ENCODE measurements around the gene GPS1.

The GPS1 gene
- total RNA-seq = 48.1 to 57.8 (median 53.4) reads per million in 4 donors

DNA sequence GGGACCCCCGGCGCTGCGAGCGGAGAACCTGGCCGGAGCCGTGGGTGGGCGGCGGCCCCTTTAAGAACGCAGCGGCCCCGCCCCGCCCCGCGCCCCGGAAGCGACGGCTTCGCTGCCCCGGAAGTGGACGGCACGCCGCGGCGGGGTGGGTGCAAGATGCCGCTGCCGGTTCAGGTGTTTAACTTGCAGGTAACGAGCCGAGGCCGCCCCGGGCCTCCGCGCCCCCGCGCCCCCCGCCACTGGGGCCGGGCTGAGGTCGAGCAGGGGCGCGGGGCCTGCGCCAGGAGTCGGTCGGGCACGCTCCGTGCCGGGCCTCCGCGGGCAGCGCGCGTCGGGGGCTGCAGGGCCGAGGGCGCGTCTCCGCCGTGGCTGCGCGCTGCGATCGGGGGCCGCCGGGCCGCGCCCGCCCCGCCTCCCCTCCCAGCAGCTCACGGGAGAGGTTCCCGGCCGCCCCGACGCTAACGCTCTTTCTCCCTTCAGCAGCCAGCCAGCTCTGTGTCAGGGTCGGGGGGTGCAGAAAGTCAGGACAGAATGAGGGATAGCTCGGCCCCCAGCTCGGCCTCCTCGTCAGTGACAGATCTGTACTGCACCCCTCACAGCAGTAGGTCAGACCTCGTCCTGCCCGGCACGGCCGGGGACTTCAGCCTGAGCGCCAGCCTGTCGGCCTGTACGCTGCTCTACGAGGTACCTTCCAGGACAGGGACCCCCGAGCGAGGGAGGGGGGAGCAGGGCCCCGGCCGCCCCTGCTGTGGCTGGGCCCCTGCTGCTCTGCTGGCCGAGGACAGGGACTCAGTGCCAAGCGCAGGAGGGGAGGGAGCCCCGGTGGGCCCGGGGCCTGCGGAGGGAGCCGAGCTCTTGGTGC is at the start of gene GPS1, which contains the start of gene RFNG:
TSS of gene GPS1 (plus strand) at position 123 of the 862 bp plus-strand sequence. CDS start at position 157, 34 bp downstream.
TSS of gene RFNG (minus strand) at position 36 of the 862 bp plus-strand sequence. CDS start 45 bp downstream, outside the sequence.
- DNase-seq = peak; percentile 62 to 82 (median 74)

- no peak for DNase-seq
These were observed 48.0 kb upstream of the GPS1 start for GRCh38 chr17:82003411-82004381.

GRCh38 chr17:82004517-82005455 is 46.9 kb upstream of the GPS1 start:
- DNase-seq = no peak

DNA sequence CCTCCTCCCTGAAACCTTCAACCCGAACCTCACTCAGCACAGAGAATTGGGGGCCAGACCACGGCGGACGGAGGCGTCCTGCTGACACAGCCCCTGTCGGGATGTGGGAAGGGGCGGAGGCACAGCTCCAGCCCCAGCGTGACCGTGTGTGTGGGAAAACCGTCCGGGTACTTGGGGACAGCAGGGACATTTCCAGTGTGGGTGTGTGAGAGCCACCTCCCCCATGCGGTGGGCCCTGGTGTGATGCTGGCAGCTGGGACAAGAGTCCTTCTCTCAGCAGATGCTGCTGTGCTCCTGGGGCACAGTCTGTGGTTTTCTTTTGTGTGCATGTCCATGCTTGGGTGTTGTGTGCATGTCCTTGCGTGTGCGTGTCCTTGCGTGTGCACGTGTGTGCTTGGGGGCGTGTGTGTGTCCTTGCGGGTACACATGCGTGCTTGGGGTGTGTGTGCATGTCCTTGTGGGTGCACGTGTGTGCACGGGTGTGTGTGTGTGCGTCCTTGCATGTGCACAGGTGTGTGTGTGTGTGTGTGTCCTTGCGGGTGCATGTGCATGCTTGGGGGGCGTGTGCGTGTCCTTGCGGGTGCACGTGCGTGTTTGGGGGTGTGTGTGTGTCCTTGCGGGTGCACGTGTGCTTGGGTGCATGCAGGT is 45.9 kb upstream of the GPS1 start:
- DNase-seq = no peak

DNA sequence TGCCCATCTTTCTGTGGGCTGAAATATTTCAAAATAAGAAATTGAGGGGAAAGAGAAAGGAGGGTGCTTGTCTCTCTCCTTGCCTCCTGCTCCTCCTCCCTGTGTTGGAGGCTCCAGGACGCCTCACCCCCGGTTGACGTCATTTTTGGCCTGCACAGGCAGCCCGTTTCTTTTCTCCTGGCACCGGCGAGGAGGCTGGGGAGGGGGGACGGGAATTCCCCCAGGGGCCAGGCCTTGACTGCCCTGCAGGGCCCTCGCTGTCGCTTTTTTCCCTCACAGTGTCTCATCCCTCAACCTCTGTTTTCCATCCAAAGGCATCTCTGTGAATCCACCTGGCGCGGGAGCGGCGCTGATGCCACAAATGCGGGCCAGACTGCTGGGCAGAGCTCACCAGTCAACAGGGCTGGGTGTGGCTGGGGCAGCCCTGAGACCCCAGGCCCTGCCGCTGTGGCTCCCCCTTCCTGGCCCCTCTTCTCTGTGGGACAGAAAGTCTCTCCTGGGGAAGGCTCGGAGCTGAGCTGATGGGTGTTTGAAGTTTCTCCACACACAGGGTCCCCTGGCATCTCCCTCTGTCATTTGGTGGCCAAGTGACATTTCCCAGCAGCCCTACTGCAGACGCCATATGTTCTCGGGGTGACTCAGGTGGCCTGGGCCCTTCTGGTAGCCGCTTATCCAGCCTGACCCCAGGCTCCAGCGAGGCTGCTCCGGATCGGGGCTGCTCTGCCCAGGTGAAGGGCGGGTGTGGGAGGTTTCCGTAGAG is 45.0 kb upstream of the GPS1 start:
- no peak for DNase-seq

- DNase-seq = no peak
These were observed 44.5 kb upstream of the GPS1 start for GRCh38 chr17:82007228-82007494.

DNA sequence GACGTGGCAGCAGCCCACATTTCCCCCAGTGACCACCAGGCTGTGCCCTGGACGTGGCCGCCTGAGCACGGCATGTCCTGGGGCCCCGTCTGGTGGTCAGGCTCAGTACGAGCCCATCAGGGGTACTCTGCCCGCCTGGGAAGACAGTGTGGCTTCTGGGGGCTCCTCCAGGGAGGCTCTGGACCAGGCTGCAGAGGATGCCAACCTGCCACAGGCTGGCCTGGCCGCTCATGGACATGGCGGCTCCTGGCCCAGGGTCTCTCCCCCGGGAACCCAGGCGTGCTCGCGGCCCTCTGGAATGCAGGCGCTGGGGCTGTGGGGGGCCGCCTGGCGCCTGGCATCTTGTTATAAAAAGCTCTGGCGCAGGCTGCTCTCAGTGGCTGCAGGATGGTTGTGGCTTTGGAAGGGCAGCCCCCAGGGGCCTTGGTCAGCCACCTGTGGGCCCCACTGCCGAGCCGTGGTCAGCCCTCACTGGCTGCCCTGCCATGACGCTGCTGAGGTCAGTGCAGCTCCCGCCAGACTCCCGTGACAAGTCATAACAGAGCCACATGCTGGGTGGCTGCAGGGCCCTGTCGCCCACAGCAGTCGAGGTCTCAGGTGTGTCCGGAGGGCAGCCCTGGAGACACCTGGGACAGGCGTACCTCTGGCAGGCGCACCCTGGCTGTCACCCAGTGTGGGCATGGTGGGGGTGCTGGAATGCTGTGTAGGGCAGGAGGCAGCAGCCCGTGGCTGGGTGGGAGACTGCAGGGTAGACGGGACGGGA is 44.0 kb upstream of the GPS1 start:
- DNase-seq = no peak

DNA sequence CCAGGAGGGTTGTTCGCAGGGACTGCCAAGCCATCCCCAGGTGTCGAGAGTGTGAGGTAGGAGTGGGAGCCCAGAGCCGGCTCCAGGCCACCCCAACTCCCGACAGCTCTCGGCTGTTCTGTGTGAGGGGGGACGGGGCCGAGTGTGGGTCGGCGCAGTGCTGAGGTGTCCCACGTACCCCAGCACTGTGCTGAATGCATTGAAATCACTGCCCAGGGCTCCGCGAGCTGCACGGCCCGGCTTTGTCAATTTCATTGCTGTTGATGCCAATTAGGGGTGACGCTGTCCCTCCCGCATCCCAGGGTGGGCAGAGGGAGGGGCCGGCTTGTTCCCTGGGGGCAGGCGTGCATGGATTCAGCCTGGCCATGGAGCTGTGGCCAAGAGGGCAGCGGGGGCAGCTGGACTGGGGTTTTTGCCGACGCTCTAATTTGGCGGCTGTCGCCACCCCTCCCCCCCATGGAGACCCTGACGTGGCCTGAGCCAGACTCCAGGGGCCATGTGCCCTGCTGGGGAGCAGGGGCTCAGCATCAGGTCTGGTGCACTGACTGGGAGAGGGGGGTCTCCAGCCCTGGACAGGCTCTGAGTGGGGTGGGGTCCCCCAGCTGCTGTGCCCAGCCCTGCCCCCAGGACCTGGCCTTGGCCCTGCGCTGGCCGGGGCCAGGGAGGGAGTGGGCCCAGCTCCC is 43.3 kb upstream of the GPS1 start:
- no peak for DNase-seq

DNA sequence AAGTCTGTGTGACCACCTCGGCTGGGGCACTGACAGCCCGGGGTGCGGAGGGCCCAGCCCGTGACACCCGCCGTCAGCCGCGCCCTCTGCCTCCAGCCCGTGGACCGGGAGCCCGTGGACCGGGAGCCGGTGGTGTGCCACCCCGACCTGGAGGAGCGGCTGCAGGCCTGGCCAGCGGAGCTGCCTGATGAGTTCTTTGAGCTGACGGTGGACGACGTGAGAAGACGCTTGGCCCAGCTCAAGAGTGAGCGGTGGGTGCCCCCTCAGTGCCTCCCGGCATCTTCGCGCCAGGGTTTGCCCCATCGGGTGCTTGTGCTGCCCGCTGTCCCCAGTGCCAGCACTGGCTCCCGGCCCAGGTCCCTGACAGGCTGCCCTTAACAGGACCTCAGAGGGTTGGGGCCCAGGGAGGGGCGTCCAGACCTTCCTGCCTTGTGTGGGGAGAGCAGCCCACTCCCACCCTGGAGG is 42.7 kb upstream of the GPS1 start:
- no peak for DNase-seq

DNA sequence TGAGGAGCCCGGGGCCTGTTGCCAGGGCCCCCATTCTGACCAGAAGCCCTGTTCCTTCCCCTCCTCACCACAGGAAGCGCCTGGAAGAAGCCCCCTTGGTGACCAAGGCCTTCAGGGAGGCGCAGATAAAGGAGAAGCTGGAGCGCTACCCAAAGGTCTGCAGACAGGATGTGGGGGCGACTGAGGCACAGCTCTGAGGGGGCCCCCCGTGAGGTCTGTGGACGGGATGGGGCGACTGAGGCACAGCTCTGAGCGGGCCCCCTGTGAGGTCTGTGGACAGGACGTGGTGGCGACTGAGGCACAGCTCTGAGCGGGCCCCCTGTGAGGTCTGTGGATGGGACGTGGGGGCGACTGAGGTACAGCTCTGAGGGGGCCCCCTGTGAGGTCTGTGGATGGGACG is 42.3 kb upstream of the GPS1 start:
- DNase-seq = no peak

GRCh38 chr17:82010575-82011525 is 40.8 kb upstream of the GPS1 start:
- no peak for DNase-seq

GRCh38 chr17:82011617-82012187 is 40.0 kb upstream of the GPS1 start:
- DNase-seq = no peak

- no peak for DNase-seq
These were observed 39.4 kb upstream of the GPS1 start for GRCh38 chr17:82012261-82012639.

DNA sequence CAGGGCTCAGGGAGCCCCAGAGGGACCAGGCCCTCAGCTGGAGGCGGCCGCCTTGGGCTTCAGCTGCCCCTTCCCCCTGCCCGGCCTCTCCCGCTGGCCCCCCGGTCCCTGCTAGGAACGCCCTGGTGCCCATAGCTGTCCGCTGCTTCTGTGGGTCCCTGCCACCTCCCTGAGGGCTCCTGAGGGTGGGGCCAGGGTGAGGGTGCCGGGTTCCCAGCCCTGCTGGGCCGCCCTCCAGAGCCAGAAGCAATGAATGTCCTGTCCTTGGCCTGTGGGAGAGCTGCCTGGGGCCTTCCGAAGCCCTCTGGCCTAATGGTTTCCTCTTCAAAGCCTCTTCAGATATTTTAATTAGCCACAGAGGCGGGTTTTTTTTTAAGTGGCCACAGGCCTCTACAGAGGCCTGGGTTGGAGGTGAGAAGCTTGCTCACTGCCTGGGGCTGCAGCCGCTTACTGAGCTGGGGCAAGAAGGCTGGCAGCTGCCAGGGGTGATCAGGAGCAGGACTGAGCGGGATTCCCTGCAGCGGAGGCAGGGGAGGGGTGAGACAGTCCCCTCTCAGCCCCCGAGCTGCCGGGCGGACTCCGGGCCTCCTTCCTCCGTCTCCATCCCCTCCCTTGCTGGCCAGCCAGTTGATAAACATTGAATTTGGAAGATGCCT is 38.9 kb upstream of the GPS1 start:
- DNase-seq = no peak

DNA sequence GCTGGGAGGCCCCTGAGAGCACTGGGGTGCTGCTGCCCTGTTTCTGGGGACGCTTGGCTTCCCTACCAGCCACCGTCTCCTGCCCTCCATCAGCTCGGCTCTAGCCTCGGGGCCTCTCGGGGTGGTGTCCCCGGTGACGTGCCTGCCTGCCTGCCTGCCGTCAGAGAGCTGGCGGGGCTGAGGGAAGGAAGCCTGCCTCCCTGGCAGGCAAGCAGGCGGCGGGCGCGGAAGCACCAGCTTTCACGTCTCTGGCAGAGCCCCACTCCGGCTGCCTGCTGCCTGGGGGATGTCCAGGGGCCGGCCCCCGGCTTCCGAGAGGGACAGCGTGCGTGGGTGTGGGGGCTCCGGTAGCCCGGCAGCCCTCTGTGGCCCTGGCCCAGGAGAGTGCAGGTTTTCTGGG is 38.4 kb upstream of the GPS1 start:
- no peak for DNase-seq

GRCh38 chr17:82013772-82014321 is 37.9 kb upstream of the GPS1 start:
- DNase-seq = no peak

- no peak for DNase-seq
These were observed 37.3 kb upstream of the GPS1 start for GRCh38 chr17:82014432-82014831.

All from T-helper 1 cell (primary cell).